ENCODE measurements around the gene KIF18A. TPM values are rescaled to one million over a fixed set of nuclear protein-coding genes. Genes with fewer than 3 reads are reported as not detected.

Gene KIF18A
- total RNA-seq (ENCODE audit: unreplicated experiment) = 2.6 TPM
- long read RNA-seq = 0 reads

DNA sequence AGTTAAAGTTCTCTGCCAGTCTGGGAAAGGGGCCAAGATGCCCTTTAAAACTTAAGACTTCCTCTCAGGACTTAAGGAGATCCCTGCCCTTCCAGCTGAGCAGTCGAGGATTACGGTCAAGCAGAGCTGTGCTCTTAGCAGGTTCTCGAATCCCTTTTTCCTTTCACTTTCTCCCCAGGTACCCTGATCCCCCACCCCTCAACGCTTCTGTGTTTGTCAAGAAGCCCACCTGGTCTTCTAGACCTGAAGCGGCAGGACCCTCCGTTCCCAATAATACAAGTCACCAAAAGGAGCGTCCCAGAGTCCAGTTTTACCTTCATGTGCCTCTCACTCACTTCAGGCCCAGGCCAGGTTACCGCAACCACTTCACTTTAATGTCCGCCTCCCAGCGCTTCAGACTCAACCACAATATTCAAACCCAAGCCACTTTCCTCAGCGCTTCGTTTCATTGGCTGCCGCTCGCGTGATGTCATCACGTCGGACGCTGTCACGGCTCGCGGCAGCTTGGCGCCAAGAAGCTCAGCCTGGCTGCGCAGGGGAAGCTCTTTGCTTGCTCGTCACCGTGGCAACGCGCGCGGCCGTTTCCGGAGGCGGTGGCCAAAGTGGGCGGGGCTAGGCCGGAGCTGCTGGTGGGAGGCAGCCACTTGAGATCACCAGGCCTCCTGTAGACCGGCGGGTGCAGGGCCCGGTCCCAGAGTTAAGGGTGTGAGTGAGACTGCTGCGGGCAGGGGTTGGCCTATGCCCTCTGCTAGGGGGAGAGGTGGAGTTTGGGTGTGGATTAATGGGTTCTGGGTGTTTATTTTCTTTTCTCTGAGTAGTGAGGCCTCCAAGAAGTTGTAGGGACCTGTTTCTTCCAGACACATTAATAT lies at the start of gene KIF18A, which contains the start of gene METTL15:
Gene KIF18A (minus strand): TSS at position 407 of the 869 bp plus-strand sequence. CDS start 10,209 bp downstream, outside the sequence.
Gene METTL15 (plus strand): TSS at position 639 of the 869 bp plus-strand sequence. CDS start 4,947 bp downstream, outside the sequence.
- DNase-seq = peak; percentile 100
- Mint-ChIP-seq H3K36me3 (ENCODE audit: unreplicated experiment) (no peaks in the 10 kb centered on the region), H3K27ac (ENCODE audit: unreplicated experiment) (peak within 1 kb of the TSS; percentile 90), H3K9me3 (ENCODE audit: unreplicated experiment) (no peaks in the 10 kb centered on the region), H3K4me3 (ENCODE audit: unreplicated experiment) (peak within 1 kb of the TSS; percentile 97), H3K4me1 (ENCODE audit: low read depth, unreplicated experiment) (peaks cover 12% of the 10 kb centered on the region), H3K27me3 (ENCODE audit: unreplicated experiment) (peaks cover 2% of the 10 kb centered on the region)
- TF ChIP-seq, protein P1, sequence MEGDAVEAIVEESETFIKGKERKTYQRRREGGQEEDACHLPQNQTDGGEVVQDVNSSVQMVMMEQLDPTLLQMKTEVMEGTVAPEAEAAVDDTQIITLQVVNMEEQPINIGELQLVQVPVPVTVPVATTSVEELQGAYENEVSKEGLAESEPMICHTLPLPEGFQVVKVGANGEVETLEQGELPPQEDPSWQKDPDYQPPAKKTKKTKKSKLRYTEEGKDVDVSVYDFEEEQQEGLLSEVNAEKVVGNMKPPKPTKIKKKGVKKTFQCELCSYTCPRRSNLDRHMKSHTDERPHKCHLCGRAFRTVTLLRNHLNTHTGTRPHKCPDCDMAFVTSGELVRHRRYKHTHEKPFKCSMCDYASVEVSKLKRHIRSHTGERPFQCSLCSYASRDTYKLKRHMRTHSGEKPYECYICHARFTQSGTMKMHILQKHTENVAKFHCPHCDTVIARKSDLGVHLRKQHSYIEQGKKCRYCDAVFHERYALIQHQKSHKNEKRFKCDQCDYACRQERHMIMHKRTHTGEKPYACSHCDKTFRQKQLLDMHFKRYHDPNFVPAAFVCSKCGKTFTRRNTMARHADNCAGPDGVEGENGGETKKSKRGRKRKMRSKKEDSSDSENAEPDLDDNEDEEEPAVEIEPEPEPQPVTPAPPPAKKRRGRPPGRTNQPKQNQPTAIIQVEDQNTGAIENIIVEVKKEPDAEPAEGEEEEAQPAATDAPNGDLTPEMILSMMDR (IDR thresholded peaks at IDR 0.05; ENCODE audit: partially characterized antibody, unreplicated experiment) = no peak

DNA sequence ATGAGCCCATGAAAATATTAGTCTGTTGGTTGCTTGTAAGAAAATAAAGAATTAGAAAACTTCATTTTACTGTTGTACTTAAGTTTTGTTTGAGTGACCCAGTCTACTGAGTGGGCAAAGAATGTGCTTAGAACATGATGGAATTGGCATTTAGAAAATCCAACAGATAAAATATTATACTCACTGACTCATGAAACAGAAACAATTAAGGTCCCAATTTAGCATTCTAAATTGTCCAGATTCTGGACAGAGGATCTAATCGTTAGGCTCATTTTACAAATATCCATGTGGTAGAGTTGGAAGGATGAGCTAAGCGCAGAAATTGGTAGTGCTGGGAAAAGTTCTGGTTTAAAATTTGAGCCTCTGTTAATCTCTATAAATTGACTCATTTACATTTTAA lies 45.6 kb upstream of the KIF18A start:
- DNase-seq = no peak
- Mint-ChIP-seq H3K27me3 (ENCODE audit: unreplicated experiment) (no peaks in the 10 kb centered on the region), H3K9me3 (ENCODE audit: unreplicated experiment) (peaks cover 4% of the 10 kb centered on the region)

DNA sequence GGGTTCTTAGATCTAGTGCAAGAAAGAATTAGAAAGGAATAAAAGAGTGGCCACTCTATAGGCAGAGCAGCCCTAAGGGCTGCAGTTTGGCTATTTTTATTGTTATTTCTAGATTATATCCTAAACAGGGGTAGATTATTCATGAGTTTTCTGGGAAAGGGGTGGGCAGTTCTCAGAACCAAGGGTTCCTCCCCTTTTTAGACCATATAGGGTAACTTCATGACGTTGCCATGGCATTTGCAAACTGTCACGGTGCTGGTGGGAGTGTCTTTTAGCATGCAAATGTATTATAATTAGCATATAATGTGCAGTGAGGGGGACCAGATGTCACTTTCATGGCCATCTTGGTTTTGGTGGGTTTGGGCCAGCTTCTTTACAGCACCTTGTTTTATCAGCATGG lies 44.8 kb upstream of the KIF18A start:
- peaks cover 2% of the 10 kb centered on the region for H3K9me3 Mint-ChIP-seq (ENCODE audit: unreplicated experiment)
- TF ChIP-seq, protein P1 (IDR thresholded peaks at IDR 0.05; ENCODE audit: partially characterized antibody, unreplicated experiment) = no peak

More for the DNA sequence above, 45.6 kb upstream of the KIF18A start:
- TF ChIP-seq, protein P1 (IDR thresholded peaks at IDR 0.05; ENCODE audit: partially characterized antibody, unreplicated experiment) = no peak
- H3K4me1 Mint-ChIP-seq (ENCODE audit: low read depth, unreplicated experiment) = no peaks in the 10 kb centered on the region
- H3K4me3 Mint-ChIP-seq (ENCODE audit: unreplicated experiment) = no peak overlapping the region
- H3K36me3 Mint-ChIP-seq (ENCODE audit: unreplicated experiment) = peaks cover 7% of the 10 kb centered on the region
- H3K27ac Mint-ChIP-seq (ENCODE audit: unreplicated experiment) = no peak overlapping the region

DNA sequence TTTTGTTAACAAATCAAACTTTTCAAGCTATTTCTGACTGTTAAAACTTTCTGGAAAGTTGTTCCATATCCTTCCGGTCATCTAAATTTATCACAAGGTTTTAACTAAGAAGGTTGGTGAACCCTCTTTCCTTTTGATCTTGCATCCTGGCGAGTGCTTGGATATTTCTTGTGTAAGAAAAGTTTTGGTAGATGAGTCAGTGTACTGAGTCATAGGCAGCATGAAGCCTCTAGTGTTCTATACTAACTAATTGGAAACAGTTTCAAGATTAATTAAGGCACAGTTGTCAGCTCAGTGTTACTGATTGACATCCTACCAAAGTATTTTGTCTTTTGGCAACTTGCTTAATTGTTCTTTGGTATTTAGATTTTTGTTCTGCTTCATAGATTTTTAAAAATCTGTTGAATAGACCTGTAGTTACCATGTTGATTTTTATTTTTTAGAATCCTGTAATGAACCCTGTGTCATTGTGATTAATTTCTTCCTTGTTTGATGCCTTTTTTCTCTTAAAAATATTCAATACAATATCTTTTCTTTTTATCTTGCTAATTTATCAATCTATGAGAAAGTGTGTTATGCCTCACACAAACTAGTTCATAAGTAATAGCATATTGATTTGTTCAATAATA lies 38.3 kb upstream of the KIF18A start:
- no peak overlapping the region for H3K27ac Mint-ChIP-seq (ENCODE audit: unreplicated experiment)
- no peaks in the 10 kb centered on the region for H3K27me3 Mint-ChIP-seq (ENCODE audit: unreplicated experiment)

More for the DNA sequence above, 44.8 kb upstream of the KIF18A start:
- H3K27ac Mint-ChIP-seq (ENCODE audit: unreplicated experiment) = no peak overlapping the region
- H3K27me3 Mint-ChIP-seq (ENCODE audit: unreplicated experiment) = no peaks in the 10 kb centered on the region
- peaks cover 3% of the 10 kb centered on the region for H3K36me3 Mint-ChIP-seq (ENCODE audit: unreplicated experiment)
- no peak overlapping the region for H3K4me3 Mint-ChIP-seq (ENCODE audit: unreplicated experiment)
- H3K4me1 Mint-ChIP-seq (ENCODE audit: low read depth, unreplicated experiment) = no peaks in the 10 kb centered on the region
- no peak for DNase-seq

More for the DNA sequence above, 38.3 kb upstream of the KIF18A start:
- TF ChIP-seq, protein P1 (IDR thresholded peaks at IDR 0.05; ENCODE audit: partially characterized antibody, unreplicated experiment) = no peak
- Mint-ChIP-seq H3K36me3 (ENCODE audit: unreplicated experiment) (peaks cover under 1% of the 10 kb centered on the region), H3K4me1 (ENCODE audit: low read depth, unreplicated experiment) (no peaks in the 10 kb centered on the region), H3K4me3 (ENCODE audit: unreplicated experiment) (no peak overlapping the region), H3K9me3 (ENCODE audit: unreplicated experiment) (peaks cover under 1% of the 10 kb centered on the region)
- DNase-seq = no peak

All from glutamatergic neuron (in vitro differentiated cells).